Esophagus squamous epithelium (tissue), 4 donors: ENCODE results near the gene ACAN.

Experiments
- CTCF ChIP-seq, 6 experiments: fragments of 450-650 bp in 4 of 6; fragments of 200-600 bp in 2 of 6; sonication (generic) in 2 of 6; IDR thresholded peaks; one replicate each; pipeline ENCODE4 v1.5.1; 2016 to 2019; ENCODE audit warnings: antibody characterized with exemption in 6 of 6, mild to moderate bottlenecking in 4 of 6, moderate library complexity in 4 of 6
- POLR2A ChIP-seq, 4 donors: fragments of 450-650 bp; IDR thresholded peaks; one replicate each; pipeline ENCODE4 v1.6.1; 2017; ENCODE audit warnings: antibody characterized with exemption in 4 of 4, mild to moderate bottlenecking in 4 of 4, moderate library complexity in 3 of 4

DNA sequence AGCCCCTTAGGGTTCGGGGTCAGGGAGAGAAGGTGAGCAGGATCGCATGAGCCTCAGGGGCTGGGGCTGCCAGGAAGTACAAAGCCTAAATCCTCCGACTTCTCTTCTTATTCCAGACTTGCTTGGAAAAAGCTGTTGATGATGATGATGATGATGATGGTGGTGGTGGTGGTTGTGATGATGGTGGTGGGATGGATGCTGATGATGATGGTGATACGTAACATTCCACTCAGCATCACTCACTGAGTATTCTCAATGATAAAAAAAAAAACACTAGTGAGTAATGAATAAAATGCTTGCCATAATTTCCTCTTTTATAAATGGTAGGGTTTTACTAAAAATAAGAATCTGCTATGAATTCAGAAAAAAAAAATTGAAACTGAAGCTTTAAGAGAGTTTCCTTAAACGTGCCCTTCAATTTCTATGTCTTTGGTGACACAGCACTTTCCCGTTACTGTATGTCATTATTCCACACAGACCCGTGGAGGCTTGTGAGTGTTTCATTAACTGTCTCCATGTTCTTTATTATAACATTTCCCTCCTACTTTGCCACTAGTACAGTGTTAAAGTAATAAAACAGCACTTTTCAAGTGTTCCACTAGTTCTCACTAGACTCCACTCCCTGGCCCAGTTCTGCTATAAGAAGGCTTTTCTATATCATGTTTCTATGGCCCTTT lies 5.4 kb upstream of the ACAN start:
- no peak for TF ChIP-seq CTCF (IDR thresholded peaks at IDR 0.05)
- TF ChIP-seq POLR2A (IDR thresholded peaks at IDR 0.05) = no peak
